GM18873 (cell line): ENCODE measurements around the gene ZNF513.
"Not testable (repeated sequence)": the region's sequence is repeated elsewhere in the genome, so short reads cannot be mapped to it uniquely, and the experiment has no call there.

Source experiments
- ATAC-seq: cut with Tn5 transposase; IDR thresholded peaks from one replicate; pipeline ENCODE4 v1.9.1; 2021; ENCODE audit warnings: mild to moderate bottlenecking, moderate library complexity, moderate number of reproducible peaks; ENCODE audit not compliant: unreplicated experiment, low FRiP score

ZNF513 gene

GRCh38 chr2:27362678-27363420 is 17.7 kb downstream of the ZNF513 start:
- ATAC-seq: no peak

- peak; percentile 69 for ATAC-seq
Observed at GRCh38 chr2:27356382-27357181, 24.0 kb downstream of the ZNF513 start, which contains the start of gene GTF3C2. Gene GTF3C2 (minus strand): TSS chr2:27356764. CDS start chr2:27343554, 13,210 bp downstream.

GRCh38 chr2:27356056-27356381 is 24.5 kb downstream of the ZNF513 start:
- peak; percentile 32 for ATAC-seq

- no peak for ATAC-seq
Observed at GRCh38 chr2:27354597-27354927, 26.0 kb downstream of the ZNF513 start.

- ATAC-seq: no peak
Observed at GRCh38 chr2:27353762-27354596, 26.6 kb downstream of the ZNF513 start.

GRCh38 chr2:27353386-27353761 is 27.2 kb downstream of the ZNF513 start:
- not testable (repeated sequence) for ATAC-seq

GRCh38 chr2:27351802-27352598 is 28.5 kb downstream of the ZNF513 start:
- no peak for ATAC-seq

- no peak for ATAC-seq
Observed at GRCh38 chr2:27350106-27350693, 30.3 kb downstream of the ZNF513 start.

- no peak for ATAC-seq
Observed at GRCh38 chr2:27347641-27348040, 32.9 kb downstream of the ZNF513 start.

GRCh38 chr2:27336173-27336572 is 44.4 kb downstream of the ZNF513 start:
- ATAC-seq: no peak

- ATAC-seq: no peak
Observed at GRCh38 chr2:27335311-27335710, 45.2 kb downstream of the ZNF513 start.
